NCI-H187 treated with DMSO at 0.1 percent for 48 hours (cell line): ENCODE data around the gene MST1.
"Not testable (repeated sequence)": the region's sequence is repeated elsewhere in the genome, so short reads cannot be mapped to it uniquely, and the experiment has no call there.

ENCODE experiments used
- DNase-seq: peaks from one replicate; lab custom pipeline; 2025; lab: John Stamatoyannopoulos, UW

MST1 gene

DNA sequence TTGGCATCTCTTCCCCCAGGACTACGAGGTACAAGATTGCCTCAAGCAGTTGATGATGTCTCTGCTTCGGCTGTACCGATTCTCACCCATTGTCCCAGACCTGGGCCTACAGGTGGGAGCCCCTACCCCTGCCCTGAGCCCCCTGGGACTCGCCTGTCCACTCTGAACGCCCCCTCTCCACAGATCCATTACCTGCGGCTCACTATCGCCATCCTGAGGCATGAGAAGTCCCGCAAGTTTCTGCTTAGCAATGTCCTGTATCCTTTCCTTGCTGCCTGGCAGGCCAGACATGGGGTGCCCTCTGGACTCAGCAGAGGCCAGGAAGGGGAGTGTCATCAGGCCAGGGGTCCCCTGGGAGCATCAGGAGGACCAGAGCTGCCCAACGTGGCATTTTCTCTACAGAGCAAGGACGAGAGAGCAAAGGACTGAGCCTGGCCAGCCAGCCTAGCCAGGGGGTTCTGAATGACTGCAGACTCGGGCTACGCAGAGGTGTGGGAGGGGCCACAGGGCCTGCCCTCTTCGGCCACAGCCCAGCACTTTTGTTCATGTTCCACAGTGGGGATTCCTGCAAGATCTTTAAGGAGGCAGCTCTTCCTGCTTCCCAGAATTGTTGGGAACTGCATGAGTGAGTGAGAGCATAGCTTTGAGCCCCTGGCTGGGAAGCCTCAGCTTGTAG, 11.3 kb upstream of the MST1 start:
- DNase-seq = no peak

DNA sequence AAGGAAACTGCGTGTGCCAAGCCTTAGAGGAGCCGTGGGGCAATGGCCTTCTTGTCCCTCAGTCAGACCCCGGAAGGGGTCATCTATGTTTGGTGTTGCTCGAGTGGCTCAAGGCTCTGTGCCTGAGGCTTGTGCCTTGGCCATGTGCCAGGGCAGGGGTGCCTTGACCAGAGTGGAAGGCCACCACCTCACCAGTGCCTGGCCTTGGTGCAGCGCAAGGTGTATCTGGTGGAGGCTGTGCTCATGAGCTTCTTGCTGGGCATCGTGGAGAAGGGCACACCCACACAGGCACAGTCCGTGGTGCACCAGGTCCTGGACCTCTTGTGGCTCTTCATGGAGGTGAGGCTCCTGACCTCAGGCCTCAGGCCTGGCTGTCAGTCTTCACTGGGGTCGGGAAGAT, 10.7 kb upstream of the MST1 start:
- DNase-seq = no peak

DNA sequence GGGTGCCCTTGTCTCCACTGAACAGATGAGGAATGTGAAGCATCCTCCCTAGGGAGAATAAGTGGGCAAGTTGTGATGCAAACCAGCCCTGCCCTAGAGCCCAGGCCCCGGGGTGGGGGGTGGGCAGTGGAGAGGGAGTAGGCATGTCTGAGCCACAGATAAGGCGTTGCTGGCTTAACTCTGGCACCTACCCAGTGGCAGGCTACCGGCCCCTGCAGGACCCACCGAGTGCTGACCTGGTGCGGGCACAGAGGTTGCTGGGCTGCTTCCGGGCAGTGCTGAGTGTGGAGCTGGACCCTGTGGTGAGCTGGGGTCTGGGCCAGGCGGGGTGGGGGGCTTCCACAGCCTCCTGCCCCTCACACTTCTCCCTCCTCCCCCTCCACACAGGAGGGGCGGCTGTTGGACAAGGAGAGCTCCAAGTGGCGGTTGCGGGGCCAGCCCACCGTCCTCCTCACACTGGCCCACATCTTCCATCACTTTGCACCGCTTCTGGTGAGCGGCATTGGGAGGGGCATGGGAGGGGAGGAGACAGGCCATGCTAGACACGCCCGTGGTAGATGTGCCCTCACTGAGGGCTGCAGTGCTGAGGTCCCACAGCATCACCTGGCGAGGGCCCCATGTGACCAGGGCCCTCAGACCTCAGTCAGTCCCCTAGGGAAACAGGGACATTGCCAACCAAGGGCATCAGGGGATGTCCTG, 10.2 kb upstream of the MST1 start:
- DNase-seq = no peak

DNA sequence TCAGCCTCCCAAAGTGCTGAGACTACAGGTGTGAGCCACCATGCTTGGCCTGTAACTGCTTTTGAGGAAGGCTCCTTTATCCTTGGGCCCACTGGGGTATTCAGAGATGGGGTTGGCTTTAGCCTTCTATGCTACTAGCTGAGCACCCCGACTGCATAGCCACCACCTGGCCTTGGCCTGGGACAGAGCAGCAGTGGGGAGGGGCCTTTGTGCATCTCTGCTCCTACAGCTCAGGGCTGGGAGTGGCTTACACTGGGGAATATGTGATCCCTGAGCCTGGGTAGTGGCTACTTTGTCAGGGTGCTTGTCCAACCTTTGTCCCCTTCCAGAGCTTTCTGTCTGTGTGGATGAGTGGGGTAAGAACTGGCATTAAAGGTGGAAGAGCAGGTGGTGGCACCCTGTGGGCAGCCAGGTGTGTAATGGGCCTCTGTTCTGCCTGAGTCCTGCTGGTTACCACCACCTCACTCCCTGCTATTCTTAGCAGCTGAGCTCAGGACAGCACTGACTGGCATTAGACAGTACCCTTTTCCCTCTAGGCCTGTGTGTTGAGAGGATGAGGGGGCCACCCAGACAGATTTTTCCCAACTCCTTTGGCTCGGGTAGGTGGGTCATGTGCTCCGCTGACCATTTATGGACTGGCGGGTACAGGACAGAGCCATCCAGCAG, 6.2 kb upstream of the MST1 start:
- not testable (repeated sequence) for DNase-seq

DNA sequence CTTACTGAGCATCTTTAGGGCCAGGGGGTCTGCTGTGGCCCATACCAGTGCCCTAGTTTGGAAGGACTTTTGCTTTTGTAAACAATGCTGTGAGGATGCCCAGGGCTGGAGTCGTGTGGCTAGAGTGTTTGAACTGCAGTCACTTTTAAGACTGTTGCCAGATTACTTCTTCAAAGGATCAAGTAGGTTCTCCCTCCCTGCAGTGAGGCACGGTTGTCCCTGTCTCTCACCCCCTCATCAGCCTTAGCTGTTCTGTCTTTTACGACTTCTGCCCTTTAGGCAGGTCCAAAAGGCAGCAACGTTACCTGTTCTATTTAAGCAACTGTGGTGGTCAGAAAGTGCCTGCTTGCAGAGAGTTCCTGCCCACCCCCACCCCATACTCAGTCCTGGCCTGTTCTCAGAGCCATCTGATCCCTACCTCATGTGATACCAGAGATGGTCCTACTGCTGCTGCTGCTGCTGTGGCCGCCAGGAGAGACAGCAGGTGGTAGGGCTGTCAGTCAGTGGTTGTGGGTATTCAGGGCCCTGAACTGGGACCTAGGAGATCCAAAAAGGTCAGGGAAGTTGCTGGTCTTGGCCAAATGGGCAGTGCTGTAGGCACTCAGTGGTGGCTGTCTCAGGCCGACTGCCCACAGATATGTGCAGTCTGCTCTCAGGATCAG, 5.3 kb upstream of the MST1 start:
- DNase-seq = not testable (repeated sequence)

DNA sequence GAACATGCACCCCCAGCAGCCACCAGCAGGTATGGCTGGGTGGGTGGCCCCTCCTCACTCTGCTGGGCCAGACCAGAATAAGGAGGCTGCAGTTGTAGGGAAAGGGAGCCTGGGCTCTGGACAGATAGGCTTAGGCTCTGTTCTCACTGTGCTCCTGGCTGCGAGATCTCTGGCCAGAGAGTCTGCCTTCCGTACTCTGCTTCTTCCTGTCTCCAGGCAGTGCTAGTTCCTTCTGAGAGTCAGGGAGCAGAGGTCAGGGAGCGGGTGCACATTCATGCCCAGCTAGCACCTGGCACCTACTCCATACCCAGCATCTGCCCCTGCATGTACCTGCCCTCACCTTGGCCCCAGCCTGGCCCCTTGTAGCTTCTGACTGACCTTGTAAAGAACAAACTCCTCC, 2.2 kb upstream of the MST1 start:
- not testable (repeated sequence) for DNase-seq

DNA sequence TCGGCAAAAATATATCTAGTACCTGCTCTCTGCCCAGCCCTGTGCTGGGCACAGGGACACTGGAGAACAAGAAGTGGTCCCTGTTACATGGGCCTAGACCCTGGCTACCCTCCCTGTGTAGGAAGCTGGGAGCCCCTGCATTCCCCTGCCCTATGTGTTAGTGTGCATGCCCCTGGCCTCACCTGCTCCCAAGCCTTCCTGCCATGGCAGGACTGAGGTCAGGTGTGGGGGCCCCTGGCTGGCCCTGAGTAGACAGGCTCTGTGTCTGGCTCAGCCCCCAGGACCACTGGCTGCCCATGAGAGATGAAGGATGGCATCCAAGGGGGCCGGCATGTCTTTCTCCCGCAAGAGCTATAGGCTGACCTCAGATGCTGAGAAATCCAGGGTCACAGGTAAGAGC, 1.6 kb upstream of the MST1 start:
- not testable (repeated sequence) for DNase-seq

DNA sequence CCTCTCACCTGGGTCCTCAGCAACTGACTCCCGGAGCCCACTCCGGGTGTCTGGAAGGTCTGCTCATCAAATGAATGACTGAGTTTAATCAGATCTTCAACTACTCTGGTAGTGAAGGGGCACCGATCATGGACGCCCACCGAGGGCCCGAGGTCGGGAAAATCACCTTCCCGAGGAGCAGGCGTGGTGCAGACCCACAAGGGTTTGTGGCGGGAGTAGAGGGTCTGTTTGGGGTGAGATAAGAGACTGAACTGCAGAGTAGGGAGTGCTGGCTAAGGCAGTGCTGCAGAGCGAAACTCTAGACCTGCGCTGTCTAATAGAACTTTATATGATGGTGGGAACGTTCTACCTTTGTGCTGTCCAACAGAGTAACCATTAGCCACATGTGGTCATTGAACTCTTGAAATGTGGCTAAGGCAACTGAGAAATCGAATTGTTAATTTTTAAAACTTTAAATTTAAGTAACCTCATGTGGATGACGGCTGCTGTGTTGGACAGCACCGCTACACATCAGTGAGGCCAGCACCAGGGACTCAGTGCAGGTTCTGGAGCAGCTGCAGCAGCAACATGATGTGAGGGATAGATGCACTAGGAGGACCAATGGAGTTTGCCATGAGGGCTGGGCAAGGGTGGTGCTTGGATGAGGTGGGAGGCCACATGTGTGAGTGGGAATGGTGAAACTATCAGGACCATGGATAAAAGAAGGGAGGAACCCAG, 792 bp upstream of the MST1 start:
- not testable (repeated sequence) for DNase-seq

DNA sequence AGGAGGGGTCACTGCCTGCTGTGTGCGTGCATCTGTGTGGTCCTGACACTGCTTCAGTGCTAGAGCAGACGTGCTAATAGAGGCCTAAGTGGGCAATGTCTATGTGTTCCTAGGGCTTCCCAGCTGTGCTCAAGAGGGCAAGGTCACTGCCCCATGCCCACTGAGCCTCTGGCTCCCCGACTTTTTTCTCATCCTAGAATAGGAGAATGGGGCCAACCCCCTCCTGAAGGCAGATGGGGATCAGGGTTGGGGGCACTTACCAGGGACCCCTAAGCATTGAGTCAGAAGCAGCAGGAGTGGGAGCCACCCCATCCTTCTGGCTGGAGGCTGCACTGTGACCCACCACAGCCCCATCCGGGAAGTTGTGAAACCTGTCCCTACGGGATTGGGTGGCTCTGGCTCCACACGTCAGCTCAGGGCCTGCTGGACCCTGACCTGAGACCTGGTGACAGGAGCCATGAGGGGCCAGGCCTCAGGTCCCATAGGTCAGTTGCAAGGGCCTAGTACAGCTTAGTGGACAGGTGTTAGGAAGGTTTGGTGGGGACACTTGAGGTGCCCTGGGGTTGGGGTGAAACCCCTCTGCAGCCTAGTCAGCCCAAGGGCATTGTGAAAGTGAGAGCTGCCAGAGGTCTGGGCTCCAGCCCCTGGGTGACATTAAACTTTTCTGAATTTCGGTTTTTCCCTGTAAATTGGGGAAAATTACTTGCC, 782 bp downstream of the MST1 start:
- DNase-seq = not testable (repeated sequence)

DNA sequence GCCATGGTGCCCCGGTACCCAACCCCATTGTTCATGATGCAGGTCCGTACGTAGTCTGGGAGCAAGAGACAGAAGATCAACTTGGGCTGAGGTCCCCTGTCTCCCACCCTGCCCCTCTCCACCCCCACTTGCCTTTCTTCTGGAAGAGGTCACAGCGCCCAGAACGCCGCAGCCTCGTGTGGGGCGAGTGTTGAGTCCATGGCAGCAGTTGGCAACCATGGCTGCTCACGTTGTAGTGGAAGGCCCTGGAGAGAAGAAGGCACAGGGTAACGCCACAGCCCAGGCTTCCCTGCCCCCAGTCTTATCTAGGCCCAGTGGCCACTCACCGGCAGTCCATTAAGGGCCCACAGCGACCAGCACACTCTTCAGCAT, 1.9 kb downstream of the MST1 start:
- DNase-seq = not testable (repeated sequence)

DNA sequence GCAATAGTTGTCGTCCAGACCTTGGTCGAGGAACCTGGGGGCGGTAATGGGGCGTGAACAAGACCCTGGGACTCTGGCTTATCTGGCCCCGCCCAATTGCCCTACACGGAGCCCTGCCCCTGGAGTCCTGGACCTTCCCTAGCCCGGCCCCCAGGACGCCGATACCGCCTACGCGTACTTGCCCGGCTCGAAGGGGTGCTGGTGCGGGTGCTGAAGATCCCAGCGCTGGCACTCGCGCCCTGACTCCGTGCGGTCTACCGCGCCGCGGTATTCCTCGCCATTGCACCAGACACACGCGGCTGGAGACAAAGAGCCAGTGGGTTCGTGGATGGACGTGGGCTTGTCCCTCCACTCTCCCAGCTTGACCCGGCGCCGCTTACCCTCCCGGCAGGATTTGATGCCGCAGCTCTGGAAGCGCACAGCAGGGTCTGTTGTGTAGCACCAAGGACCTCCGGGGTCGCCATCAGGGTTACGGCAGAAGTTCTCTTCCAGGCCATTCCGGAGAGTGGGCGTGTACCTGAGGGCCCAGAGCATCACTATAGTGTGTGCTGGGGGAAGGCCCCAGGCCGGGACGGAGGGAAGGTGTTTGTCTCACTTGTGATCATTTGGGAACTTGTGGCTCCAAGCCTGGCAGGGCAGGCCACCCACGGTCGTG, 2.4 kb downstream of the MST1 start:
- not testable (repeated sequence) for DNase-seq

DNA sequence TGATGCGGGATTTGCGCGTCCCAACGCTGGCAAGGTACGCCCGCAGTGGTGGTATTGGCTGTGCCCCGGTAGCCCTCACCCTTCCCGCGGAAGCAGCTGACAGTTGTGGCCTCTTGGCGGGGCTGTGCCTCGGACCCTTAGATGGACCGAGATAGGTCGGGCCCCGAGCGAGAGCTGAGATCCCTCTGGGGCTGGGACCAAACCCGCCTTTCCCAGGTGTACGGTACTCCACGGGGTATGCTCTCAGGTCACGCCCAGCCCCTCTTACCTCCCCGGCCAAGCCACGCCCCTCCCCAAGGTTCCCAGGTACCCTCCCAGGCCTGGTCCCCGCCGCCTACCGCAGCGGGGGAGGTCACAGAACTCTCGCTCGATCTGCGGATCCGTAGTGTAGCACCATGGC, 2.9 kb downstream of the MST1 start:
- DNase-seq = not testable (repeated sequence)

DNA sequence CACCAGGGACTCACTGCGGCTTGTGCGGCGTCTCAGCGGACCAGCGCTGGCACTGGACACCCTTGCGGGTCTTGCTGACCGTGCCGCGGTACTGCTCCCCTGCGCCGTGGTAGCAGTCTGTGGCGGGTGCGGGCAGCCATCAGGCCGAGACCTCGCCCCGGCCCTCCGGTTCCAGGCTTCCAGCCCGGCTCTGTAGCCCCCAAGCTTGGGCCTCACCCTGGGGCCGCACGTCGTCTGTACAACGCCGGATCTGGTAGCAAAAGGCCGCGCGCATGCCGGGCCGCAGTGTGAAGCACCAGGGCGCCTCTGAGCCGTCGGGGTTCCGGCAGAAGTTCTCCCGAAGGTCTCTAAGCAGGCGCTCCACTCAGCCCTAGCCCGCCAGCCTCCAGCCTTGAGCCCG, 3.4 kb downstream of the MST1 start:
- not testable (repeated sequence) for DNase-seq

DNA sequence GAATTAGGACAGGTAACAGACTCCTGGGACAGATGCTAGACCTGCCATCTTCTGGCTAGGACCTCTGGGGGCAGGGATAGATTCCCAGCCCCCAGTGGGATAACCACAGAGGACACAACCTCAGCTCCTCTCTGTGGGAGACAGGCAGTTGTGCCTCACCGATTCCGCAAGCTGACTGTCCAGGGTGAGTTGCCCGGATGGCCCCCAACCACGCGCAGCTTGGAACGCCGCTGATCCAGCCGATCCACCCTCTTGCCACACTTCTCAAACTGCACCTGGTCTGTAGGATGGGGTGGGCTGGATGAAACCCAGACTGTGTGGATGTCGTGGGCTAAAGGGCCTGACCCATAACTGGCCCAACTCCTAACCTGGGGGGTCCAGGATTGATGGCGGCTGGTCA, 4.2 kb downstream of the MST1 start:
- DNase-seq = not testable (repeated sequence)

DNA sequence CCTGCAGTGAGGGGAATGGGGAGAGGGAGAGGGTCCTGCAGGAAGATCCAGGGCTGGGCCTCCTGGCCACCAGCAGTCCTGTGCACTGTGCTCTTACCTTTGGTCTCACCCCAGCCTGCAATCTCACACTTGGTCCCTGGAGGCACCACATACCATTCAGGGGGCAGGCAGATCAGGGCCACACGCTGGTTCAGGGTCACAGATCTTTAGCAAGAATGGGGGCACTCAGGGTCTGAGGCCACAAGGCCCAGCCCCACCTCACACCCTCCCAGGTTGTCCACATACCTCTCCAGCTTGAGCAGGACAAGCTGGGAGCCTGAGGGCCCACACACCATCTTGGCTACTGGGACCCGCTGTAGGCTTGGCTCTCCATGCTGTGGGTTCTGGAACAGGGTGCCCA, 4.8 kb downstream of the MST1 start:
- DNase-seq = not testable (repeated sequence)

DNA sequence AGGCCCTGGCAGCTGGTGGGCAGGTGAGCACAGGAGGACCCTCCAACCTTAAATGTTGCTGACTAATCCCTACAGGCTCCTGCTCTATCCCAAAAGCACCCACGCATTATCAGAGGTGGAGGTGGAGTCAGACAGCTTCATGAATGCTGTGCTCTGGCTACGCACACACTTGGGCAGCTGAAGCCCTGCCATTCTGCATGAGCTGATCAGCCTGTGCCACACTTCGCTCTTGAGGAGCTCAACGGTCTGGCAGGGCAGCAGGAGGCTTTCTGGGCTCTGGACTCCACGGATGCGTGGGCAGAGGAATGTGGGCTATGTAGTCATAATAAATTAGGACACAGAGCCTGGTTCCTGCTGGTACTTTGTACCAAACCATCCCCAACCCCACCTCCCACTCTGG, 6.1 kb downstream of the MST1 start:
- DNase-seq = no peak

DNA sequence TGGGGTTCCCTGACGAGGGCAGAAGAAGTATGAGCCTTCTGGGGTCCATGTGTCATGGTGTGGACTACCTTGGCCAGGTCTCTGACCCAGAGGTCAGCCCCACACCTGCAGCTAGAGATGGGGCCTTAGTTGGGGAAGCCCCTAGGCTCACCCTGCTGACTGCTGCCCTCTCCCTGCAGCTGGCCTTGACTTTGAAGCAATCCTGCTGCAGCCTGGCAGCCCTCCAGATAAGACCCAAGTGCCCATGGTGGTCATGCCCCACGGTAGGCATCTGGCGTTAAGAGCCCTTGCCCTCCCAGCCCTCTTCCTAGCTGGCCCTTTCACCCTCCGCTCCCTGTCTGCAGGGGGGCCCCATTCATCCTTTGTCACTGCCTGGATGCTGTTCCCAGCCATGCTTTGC, 7.7 kb downstream of the MST1 start:
- DNase-seq = no peak

DNA sequence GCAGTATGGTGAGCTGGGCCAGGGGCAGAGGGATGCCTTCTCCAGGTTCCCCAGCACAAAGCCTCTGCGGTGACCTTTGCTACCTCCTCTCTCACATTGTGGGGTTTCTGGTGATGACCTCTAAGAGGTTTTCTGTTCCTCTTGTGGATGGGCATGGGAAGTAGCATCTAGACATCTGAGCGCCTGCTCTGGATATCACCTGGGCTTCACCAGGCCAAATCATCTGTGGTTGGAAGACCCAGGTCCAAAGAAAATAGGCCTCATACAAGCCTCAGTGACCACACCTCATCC, 8.1 kb downstream of the MST1 start:
- no peak for DNase-seq

DNA sequence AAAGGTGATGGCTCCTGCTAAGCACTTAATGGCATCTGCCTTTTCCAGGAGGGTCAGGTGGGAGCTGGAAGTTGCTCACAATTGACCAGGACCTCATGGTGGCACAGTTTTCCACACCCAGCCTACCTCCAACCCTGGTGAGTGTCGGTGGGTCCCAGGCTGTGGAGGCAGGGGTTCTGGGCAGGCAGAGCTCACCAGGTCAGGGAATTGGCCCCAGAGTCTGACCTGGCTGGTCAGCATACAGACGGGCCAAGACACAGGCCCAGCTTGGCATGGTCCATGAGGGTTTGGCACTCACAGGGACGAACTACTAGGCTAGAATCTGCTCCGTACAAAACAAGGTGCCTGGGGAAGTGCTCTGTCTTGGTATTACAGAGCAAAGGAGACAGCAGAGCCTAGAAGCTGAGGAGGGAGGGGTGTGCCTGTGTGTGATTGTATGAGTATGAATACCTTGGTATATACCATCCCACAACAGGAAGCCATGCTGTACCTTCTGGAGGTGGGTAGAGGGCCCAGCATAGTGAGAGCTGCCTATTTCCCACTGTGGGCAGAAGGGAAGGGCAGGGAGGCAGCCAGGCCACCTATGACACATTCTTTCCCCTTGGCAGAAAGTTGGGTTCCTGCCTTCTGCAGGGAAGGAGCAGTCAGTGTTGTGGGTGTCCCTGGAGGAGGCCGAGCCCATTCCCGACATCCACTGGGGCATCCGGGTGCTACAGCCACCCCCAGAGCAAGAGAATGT, 8.6 kb downstream of the MST1 start:
- no peak for DNase-seq

DNA sequence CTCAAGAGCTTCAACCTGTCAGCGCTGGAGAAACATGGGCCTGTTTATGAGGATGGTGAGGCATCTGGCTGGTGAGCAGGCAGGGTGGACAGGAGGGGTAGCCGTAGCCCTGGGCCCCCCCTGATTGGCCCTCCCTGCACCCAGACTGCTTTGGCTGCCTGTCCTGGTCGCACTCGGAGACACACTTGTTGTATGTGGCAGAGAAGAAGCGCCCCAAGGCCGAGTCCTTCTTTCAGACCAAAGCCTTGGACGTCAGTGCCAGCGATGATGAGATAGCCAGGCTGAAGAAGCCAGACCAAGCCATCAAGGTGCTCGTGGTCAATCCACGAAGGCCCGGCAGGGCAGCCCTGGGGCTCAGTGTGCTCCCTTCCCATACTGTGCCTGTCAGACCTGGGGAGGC, 13.4 kb downstream of the MST1 start:
- DNase-seq = no peak
